ENCODE results near the gene GSE1.

GSE1 gene

DNA sequence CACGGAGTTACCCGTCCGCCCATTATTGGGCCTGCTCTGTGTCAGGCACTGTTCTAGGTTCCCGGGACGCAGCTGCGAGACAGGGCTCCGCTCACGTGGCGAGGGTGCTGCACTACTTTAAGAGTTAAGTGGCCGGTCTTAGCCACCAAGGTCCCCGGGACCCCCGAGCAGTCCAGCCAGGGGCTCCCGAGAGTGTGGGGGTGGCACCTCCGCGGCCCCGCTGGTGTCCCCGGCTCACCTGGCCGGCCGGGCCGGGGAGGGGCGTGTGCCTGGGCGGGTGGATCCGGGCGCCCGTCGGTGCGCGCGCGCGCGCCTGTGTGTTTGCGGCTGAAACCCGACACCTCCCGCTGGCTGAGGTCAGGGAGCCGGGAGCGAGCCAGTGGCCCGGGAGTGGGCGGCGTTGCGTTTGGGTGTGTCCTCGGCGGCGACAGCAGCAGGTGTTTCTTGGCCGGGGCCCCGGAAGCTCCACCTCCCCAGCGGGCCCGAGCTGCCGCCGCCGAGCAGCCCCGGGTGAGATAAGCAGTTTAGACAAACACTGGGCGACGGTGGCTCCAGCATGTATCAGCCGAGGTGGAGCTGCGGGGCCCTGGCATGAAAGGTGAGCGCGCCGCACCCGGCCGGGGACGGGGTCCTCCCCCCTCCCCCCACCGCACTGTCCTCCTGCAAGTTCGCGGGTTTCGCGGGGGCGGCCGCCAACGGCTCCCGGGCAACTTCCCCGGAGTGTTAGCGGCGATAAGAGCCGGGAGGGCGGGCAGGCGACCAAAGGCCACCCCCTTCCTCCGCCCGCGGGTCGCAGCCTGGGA, at the start of gene GSE1:
TSS of gene GSE1 (plus strand) at position 522 of the 803 bp plus-strand sequence. CDS start at position 592, 70 bp downstream.
- peak; percentile 70 to 73 for DNase-seq

DNA sequence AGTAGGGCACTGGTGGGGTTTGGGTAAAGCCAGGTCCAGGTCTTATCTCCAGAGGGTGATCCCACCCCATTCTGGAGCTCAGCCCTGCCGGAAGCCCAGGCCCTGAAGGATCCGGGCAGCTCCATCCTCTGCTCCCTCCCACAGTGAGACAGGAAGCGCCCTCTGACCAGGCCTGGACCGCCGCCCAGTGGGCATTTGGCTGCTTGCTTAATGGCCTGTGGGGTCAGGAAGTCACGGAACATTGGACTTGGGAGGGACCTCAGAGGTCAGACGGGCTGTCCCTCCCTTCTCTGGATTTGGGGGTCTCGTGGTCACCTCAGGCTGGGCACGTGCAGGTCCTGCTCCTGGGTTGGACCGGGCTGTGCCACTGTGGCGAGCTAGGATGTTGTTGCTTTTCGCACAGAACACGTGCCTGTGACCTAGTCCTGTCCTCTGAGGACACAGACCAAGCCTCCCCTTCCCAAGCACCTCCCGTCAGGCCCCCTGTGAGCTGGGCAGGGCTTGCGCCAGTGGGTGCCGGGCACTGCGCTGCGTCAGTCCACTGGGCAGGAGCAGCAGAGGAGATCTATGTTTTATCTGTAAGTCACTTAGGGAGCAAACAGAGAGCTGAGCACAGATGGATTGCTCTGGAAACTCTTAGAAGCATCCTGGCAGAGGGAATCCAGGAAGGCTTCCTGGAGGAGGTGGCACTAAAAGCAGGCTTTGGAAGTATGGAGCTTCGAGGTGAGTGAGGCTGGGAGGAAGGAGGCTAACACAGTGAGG, 49.4 kb upstream of the GSE1 start:
- DNase-seq: peak in 1 of 2 donors; percentile 36

DNA sequence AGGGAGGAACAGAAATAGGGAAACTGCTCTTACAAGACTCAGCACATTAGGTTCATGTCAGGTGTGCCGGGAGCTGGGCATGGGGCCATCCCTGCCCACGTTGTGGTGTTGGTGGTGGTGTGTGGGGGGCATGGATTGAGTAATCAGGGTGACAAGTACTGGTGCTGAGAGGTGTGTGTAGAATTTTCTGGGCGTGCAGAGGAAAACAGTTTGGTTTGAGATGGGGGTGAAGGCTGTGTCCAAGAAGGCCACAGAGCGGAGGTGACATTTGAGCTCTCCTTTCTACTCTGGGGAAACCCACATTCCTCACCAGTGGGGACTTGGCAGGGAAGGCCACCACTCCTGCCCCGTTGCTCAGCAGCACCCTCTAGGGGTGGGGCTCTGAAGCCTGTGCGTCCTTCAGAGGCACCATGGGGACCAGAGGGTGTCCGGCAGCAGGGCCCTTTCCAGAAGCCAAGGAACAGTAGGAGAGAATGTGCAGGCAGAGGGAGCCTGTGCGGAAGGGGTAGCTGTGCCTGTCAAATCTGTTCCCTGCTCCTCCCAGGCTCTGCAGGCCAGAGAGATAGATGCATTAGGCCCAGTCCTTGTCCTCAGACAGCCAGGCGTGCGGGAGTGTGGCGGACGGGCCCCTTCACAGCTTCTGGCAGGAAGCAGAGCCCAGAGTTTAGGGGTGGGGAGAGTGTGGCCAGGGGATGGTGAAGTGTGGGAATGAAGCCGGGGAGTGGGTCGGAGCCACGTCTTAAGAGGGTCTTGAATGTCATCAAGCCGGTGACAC, 48.7 kb upstream of the GSE1 start:
- DNase-seq: no peak

- no peak for DNase-seq
Measured at GRCh38 chr16:85565340-85565739, 47.8 kb upstream of the GSE1 start.

DNA sequence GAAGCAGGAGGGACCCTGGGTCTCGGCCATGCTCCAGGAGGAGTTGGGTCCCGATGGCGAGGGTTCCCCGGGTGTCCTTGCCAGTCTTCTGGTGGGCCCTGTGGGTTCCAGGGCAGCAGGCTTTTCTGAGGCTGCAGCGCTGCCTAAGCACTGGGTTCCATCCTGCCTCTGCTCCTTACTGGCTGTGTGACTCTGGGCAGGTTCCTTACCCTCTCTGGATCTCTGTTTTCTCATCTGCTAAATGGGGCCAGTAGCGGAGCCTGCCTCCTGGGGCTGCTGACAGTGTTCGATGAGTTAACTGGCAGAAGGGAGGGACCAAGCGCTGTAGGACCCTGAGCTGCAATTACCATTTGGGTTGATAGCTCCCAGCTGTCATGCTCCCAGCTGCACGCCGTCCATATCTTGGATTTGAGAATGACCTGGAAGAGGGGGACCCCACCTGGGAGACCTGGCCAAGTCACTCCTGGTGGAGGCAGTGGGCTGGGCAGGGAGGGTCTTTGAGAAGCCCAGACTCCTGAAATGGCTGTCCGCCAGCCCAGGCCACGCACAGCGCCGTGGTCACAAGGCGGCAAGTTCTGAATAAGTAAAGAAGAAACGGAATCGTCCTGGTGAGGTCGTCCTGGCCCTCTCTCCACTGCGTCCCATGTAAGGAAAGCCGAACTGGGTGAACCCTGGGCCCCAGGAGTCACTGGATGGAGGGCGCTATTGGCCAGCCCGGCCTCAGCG, 47.2 kb upstream of the GSE1 start:
- DNase-seq: no peak

DNA sequence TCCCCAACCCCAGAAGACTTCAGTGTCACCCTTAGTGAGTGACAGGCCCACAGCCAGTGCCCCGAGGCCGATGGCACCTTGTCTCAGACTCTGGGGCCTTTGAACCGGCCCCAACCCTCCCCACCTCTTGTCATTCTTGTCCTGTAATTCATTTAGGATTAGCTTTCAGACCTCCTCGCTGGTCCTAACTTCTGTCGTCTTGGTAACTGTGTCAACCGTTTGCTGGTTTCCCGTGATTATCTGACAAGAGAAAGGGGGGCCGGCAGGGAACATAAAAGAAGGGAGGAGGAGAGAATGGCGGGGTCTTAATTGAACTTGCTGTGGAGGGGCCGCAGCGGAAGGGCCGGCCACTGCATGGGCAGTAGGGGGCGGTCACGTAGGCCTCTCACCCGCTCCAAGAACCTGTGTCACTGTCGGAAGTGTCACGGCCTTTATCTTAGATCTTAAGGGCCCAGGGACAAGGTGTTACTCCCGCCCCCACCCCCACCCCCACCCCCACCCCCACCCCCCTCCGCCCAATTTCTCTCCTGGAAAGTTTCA, 46.5 kb upstream of the GSE1 start:
- no peak for DNase-seq

- DNase-seq: no peak
Measured at GRCh38 chr16:85567101-85567866, 45.8 kb upstream of the GSE1 start.

DNA sequence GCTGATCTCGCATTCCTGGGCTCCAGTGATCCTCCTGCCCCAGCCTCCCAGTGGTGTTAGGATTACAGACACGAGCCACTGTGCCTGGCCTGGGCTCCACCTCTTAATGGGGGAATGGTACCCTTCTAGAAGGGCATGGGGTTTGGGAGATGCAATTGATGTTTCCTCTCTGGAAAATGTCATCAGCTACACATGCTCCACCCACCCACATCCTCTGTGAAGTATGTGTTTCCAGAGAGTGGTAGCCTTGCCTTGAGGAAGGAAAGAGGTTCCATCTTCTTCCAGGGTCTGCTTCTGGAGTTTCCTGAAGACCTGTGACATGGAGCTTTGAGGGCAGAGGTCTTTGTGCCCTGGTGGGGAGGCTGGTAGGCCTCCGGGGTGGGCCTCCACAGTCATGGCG, 45.2 kb upstream of the GSE1 start:
- no peak for DNase-seq

GRCh38 chr16:85568519-85568918, 44.6 kb upstream of the GSE1 start:
- DNase-seq: peak in 1 of 2 donors; percentile 39

DNA sequence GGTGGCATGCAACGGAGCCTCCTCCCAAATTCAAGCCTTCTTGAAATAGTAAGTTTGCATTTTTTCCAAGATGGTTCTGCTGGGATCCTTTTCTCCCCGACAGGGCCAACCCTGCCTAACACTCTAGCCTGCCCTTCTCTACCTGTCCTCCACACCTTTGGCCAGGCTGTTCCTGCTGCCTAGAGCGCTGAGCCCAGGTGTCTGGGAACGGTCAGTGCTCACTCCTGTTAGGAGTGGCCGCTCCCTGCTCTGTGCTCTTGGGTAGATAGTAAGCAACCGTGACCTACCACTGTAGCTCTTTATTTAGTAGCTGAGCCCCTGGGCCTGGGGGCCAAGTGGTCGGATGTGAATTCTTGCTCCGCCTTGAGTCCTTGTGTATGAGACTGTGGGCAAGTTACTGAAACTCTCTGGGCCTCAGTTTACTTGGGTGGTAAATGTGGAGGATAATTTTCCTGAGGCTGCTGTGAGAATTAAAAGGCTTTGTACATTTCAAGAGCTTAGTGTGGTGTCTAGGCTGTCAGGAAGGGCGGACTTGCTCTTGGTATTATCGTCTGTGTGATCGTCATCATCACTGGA, 44.0 kb upstream of the GSE1 start:
- no peak for DNase-seq

- peak; percentile 45 to 48 for DNase-seq
Measured at GRCh38 chr16:85569615-85570212, 43.4 kb upstream of the GSE1 start.

DNA sequence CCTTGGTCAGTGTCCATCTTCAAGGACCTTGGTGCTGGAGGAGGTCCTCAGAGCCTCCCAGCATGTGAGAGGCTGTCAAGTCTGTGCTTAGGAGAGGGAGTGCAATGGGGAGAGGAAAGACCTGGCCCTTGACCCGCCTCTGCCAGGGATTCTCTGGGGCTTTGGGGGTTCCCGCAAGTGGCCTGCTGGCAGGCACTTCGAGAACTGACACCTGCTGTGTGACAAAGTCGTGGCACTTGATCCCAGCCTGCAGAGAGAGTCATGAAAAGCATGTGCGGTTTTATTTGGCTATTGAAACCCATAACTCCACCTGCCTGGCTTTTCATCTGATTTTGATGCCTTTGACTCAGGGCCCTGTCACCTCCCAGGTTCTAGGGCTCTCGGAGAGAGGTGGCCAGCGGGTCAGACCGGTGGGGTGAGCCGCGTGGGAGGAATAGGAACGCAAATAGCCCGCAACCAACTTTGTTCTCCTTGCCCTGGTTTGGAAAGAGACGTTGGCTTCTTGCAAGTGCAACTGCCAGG, 42.8 kb upstream of the GSE1 start:
- DNase-seq: peak in 1 of 2 donors; percentile 31

DNA sequence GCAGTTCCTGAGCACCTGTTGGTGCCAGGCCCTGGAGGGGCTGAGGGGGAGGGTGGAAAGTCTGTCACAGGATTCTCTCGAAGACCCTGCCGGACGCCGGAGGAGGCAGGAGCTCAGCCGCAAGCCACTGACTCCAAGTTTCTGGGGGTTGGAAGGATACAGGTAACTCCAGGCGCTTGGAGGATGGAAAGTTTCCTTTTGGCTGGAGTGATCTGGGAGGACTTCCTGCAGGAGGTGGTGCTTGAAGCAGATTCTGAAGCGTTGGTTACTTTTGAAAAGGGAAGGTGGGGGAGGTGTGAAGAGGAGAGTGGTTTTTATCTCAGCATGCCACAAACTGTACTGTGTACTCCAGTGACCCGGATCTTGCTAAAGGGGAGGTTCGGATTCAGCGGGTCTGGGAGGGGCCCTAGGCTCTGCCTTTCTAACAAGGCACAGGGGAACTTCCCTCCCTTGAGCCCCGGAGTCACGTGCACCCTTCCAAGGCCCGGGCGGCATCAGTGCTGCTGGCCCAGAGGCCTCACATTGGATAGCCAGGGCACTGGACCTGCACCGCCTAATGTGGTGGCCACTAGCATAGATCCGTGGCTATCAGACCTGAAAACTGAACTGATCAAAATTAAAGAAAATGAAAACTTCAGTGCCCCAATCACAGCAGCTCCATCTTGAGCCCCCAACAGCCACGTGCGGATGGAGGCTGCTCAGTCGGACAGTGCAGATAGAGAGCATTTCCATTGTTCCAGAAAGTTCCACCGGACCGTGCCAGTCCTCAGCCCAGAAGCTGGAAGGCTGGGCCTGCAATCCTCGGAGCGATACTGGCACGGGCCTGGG, 42.2 kb upstream of the GSE1 start:
- DNase-seq: peak; percentile 72 to 78

GRCh38 chr16:85571563-85571812, 41.6 kb upstream of the GSE1 start:
- DNase-seq: no peak

DNA sequence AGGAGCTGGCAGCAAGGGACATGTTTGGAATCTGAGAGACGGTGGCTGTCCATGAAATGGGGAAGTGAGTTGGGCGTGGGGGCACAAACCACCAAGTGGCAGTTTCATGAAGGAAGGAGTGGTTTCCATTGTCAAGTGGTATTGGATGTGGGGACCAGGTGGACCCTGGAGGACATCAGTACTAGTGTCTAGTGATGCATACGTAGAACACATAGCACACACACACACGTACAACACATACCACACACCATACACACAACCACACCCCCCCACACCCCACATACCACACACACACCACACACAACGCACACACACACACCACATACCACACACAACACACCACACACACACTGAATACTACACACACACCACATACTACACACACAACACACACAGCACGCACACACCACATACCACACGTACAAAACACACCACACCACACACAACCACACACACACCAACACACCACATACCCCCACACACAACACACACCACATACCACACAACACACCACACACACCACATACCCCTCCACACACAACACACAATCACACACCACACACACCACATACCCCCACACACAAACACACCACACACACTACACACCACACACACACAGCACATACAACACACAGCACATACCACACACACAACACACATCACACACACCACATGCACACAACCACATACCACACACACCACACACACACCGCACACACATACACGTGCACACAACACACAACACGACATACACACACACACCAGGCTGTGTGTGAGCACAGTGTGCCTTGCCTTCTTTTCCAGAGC, 41.1 kb upstream of the GSE1 start:
- DNase-seq: peak in 1 of 2 donors; percentile 57

GRCh38 chr16:85573045-85573695, 40.0 kb upstream of the GSE1 start:
- no peak for DNase-seq

GRCh38 chr16:85573696-85574641, 39.2 kb upstream of the GSE1 start:
- DNase-seq: peak in 1 of 2 donors; percentile 22
